HL-60/S4 treated with retinoic acid at 250 ng/mL for 4 days and 3 days (cell line): ENCODE data around the gene TGFBR3.
"Not testable (repeated sequence)": the region's sequence is repeated elsewhere in the genome, so short reads cannot be mapped to it uniquely, and the experiment has no call there.

Experiments
- in situ Hi-C: fragments of 300-500 bp; cut with MboI; formaldehyde crosslinking; loops from 2 replicates; pipeline ENCODE4 v1.7.0; 2022; ENCODE audit warnings: low sequenced_read_pairs

The TGFBR3 gene

DNA sequence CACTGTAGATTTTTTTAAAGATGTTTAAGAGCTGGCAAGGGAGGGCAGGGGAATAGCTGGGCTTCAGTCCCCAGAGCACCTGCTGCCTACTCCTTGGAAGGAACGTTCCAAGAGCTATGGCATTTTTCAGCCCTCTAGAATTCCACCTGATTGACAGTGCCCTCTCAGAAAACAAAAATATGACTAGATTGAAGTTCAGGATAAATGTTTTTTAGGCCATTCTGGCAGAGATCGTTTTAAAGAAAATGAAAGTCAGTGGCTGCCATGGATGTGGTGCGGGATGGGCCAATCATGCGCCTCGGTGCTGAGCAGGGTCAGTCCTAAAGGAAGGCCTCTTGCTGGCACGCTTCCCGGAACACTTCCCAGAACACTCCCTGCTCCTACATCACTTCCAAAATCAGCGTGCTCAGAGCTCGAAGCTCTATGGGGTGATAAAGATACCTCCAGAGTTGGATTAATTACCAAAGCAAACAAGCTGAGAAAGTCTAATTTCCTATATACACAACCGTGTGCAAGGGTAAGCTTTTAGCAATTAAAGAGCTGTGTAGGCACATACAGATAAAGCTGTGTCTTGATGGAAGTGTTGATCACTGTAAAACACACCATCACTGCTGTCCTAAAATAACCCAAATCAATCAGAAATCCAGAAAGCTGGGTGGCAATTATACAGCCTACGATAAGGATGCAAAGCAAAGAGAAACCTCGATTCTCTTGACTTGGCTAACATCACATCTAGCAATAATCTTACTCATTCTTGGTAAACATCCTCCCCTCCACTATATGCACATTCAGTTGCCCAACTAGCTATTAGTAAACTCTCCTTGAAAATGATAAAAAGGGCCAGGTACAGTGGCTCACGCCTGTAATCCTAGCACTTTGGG is 34.6 kb downstream of the TGFBR3 start:
- in situ Hi-C loops: no loop called here

DNA sequence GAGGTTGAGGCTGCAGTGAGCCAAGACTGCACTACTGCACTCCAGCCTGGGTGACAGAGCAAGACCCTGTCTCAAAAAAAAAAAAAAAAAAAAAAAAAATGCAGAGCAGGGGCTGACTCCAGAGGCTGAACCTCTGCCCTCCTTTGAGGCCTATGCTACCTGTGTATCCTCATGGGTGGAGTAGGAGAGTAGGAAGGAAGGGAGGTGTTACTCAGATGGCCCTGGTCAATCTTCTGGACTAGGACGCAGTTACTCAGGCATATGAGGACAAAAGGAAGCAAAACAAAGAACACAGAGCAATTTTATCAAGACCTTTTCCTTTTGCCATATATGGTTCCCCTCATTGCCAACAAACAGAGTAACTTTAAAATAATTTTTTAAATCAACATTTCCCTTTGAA is 35.2 kb downstream of the TGFBR3 start:
- in situ Hi-C loops: no loop called here

DNA sequence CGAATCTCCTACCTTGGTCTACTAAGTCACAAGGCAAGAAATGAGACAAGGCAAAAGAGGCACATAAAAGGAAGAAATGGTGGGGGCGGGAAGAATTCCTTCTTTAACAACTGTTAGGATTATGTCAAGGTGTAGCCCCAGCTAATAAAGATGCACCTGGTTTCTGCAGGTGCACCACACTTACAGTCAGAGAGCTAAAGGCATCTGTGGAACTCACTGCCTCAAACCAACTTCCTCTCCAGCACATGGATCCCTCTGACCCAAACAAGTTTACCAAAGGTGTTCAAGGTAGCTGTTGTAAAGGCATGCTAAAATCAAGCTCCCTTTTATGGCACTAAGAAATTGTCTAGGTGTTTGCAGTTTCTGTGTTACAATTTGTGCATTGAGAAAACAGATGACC is 38.1 kb downstream of the TGFBR3 start:
- in situ Hi-C loops: no loop called here

DNA sequence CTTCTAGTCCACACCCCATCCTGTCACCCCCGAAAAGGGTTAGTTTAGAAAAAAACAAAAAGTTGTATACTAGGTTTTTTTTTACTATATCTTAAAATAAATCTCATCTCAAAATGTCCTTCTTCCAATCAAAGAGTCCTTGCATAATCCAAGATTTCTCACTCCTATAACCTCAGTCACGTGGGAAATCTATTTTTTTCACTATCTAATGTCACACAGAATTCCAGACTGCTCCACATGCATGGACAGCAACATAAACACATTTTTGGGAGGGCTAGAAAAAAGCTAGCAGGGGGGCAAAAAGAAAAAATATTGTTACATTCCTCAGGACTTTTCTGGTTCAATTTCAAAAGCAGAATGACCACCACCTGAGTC is 39.3 kb downstream of the TGFBR3 start:
- in situ Hi-C loops: no loop called here

DNA sequence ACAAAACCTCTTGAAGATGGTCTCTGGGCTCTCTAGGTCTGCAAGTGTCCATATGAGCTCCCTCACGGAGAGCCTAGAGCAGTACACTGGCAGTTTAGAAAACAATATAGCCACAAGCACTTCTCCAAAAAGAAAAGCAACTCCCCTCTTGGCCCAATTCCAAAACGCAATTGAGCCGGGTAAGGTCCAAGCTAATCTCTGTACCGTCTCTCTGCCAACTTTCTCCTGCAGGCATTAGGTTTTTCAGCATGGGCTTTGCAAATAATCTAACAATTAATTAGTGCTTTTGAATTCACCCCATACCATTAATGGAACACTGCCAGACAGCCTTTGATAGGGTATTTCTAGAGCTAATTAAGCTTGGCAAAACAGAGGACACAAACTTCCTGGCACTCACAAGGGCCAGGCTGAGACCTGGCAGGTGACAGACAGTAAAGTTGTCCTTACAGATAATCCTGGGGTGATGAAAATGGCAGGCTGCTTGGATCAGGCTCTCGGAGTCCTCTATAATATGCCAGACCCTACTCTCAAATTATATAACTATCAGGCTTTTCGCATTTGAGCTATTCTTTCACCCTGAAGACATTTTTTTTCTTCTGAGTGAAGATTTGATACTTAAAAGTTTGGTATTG is 39.8 kb downstream of the TGFBR3 start:
- in situ Hi-C loops: no loop called here

DNA sequence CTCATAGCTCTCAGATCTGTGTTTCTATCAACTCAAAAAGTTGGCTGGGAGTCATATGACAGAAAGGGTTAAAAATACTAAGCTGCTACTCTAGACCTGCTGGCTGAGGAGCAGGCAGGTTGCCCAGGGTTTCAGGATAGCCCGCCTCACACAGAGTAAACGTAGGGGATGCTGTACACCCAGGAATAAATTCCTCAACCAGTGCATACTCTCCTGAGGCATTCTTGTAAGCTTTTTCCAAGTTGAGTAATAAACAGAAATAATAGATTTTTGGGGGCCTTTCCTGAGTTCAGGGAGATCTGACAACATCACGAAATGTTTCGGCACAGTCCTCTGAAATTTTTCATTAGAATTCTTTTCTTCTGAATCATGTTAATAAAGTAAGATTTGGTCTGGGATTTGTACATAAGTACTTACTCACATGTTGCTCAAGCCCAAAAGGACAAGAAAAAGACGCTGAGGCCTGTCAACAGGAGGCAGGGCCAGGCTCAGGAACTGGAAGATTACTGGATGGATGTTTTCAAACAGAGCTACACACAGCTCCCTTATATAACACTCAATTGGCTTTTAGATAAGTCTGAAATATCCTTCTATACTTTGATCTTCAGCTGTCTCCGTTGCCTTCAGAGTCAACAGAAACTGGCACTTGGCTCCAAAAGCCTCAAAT is 41.0 kb downstream of the TGFBR3 start:
- in situ Hi-C loops: no loop called here

DNA sequence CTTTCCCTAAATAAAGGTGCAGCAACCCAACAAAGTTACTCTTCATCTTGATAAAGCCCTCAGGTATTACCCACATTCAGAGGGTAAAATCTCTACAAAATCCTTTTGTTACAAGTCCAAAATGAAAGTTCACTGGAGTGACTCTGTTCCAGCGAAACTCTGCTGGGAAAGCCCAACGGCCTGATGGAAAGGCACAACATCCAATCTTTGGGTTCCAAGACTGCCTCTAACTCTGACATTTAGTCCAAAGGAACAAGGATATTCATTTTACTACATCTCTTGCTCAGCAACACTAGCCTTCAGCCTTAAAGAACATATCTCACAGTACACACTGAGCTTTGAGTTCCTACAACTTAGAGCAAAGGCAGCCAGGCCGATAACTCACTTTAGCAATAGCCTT is 42.1 kb downstream of the TGFBR3 start:
- in situ Hi-C loops: no loop called here

DNA sequence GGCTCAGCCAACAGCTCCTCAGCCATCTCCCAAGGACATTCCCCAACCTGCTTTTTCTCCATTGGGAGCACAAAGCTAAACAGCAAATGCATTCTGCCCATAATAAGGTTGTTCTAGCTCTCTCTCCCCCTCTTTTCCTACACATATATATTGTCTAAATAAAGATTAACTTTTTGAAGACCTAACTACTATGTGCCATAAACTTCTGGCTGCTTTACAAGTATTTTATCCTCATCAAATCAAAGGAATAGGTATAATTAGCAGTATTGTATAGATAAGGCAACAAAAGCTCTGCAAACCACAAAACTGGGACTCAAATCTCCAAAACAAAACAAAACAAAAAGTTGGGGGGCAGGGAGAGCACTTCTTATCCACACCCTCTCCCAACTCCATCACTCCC is 43.4 kb downstream of the TGFBR3 start:
- in situ Hi-C loops: no loop called here

DNA sequence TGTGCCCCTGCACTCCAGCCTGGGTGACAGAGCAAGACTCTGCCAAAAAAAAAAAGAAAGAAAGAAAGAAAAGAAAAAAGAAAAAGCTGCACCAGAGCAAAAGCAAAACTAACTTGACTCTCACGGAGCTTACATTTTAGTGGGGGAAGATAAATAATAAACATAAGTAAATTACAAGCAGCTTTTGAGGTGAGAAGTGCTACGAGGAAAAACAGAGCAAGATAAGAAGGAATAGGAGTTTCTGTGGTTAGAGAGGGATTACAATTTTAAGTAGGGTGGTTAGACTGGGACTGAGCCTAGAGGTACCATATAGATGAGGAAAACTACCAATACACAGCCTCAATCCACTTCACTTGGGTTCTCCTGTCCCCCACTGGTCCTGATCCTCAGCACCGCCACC is 43.9 kb downstream of the TGFBR3 start:
- in situ Hi-C loops: no loop called here

DNA sequence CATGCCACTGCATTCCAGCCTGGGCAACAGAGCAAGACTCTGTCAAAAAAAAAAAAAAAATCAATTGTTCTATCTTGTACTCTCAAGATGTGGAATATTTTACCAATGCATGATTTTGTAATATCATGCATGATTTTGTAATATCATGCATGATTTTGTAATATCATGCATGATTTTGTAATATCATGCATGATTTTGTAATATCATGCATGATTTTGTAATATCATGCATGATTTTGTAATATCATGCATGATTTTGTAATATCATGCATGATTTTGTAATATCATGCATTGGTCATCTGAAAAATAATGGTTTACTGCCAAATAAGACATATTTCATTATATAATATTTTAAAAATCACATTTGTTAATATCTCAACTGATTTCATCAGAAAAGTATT is 45.7 kb downstream of the TGFBR3 start:
- in situ Hi-C loops: not testable (repeated sequence)

DNA sequence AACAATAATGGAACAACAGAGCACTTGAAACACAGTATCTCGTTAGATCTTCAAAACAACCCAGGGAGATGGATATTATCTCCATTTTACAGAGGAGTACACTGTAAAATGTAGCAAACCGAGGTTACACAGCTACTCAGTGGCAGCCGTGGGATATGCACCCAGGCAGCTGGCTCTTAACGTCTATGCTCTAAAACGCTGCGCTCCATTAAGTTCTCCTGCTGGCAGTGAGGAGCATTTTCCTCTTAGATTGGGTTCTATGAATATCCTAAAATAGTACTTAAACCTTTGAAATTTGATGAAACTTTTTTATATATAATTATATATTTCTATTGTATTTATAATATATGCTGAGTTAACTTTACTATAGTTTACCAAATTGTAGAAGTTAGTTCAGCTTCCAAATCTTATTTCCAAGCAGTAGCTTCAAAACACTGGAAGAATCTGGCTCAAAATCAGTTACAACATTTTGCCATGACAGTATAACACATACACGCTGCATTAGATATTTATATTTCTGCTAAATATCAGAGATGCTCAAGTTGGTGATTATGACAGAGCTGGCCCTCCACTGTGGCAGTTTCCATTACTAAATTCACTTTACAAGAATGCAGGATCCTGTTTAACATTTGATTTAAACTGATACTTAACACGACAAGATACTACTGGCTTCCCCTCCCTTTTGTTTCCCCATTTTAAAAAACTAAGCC is 49.5 kb downstream of the TGFBR3 start:
- in situ Hi-C loops: no loop called here

DNA sequence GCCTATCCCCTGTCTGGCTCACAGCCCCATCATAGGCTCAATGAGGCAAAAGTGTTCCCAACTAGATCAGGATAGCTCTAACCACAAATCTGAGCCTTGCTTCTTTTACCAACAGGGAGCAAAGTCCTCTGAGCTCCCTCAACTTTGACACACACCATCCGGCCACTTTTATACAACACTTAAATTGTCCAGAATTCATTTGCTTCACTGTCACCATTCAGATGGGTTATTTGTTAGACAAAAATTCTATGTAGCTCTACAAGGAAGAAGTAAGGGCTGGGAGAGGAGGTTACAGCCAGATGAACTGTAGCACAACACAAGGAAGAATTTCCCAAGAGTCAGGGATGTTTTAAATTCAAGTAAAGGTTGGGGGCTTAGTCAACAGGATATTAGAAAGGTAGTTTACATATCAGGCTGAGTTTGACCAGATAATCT is 50.8 kb downstream of the TGFBR3 start:
- in situ Hi-C loops: no loop called here

DNA sequence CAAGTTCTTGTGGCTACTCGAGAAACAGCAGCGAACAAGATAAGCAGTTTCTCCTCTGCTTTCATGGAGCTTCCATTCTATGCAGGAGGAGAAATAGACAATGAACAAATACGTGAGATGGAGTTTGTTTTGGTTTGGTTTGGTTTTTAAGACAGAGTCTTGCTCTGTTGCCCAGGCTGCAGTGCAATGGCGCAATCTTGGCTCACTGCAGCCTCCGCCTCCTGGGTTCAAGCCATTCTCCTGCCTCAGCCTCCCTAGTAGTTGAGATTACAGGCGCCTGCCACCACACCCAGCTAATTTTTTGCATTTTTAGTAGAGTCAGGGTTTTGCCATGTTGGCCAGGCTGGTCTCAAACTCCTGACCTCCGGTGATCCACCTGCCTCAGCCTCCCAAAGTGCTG is 51.4 kb downstream of the TGFBR3 start:
- in situ Hi-C loops: not testable (repeated sequence)

DNA sequence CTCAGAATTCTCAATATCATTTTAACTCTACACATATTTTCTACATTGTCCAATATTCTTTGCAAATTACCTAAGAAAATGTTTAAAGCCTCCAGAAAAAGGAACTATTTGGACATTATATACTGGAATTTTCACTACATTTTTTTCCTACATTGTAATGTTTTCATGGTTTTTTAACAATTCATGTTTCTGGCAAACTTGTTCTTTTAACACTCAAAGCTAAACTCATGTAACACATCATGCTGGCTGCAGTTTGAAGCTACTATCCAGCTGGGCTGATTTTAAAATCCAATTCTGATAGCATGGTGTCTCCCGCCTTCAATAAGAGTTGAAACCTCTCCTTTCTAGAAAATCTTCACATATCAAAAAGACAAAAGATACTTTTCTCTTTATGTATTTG is 52.0 kb downstream of the TGFBR3 start:
- in situ Hi-C loops: no loop called here

DNA sequence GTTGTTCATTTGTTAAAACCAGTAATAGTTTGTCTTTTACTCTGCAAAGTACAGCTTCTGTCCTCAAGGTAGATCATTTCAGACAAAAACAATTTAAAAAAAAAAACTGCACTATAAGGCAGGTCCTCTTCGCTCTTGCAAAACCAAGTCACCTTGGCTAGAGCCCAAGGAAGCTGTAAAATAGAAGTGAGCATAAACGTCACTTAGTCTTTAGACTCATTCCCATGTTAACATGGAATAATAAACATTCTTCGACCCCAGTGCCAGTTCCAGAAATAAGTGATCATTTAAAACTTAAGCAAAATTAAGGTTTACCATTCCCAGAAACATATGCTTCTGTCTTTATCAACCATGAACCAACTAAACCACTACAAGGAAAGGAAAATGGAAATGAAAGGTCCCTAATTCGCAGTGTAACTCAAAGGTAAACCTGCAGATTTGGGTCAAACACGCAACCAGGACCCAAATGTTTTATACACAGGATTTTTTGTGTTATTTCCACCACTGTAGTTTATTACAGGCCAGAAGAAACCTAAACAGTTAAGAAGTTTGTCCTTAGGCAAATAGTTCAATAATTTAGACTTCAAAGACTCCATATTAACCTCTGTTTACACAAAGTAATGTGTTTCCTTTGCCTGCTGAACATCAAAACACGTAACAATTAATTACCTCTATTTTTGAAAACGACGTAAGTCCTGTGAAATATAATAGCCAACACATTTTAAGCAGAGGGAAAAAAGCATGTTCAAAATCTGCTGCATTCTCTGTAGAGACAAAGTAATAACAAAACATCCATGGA is 54.6 kb downstream of the TGFBR3 start:
- in situ Hi-C loops: no loop called here

DNA sequence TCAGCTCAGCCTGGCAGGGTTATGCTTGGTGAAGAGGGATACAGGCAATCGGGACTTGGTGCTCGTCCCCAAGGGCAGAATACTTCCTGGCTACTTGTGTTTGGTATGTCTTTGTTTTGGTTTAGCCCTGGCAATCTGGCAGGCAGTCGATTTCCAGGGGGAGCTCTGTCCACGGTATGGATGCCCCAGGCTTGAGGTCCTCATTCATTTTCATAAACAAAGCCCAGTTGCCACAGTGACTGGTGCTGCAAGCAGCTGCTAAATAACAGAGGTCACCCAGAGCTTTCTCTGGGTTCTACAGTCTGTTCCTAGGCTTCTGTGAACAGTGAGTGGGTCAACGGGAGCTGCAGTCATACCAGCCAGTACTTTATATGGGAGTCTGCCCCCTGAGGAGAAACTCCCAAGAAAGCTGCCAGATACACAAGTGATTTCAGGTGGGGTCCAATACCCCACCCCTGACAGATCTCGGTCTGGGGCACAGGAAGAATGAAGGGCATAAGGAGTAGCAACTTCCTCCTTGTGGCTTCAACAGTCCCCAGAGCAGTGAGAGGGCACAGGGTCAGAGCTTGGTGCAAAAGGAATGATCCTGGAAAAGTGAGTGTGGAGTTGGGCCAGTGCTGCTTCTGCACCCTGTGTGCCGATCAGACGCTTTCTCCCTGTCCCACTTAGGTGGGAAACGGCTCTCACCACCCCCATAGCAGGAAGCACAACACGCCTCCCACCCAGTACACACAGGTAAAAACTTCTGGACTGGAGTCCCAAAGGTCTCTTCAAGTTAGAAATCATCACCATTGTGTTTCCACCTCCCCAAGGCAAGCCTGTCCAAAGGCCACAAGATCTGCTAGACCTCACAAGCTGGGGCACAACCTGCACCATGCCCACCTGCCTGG is 55.5 kb downstream of the TGFBR3 start:
- in situ Hi-C loops: no loop called here

DNA sequence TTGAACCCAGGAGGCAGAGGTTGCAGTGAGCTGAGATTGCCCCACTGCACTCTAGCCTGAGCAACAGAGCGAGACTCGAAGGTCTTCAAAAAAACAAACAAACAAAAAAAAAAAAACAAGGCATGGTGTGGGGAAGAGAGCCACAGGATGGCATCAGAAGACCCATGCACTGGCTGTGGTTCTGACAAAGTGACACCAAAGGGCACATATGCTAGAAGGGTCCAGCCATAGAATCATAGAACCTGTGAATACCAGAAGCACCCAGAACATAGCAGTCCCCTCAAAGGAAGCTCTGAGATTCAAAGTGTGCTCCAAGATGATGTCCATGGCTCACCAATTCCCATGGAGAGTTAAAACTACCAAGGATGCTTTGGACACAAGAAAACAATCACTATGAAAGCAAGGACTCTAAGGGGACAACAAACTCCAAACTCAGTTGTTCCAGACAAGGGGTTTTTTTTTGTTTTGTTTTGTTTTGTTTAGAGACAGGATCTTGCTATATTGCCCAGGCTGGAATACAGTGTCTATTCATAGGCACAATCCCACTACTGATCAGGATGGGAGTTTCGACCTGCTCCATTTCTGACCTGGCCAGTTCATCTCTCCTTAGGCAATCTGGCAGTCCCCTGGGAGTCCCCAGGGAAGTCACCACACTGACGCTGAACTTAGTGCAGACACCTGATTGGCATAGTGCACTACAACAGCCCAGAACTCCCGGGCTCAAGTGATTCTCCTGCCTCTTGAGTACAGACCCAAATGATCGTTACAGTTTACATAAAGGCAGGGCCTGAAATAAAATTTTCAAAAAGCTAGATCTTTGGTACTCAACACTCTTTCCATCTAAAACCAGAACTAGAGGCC is 56.4 kb downstream of the TGFBR3 start:
- in situ Hi-C loops: no loop called here

DNA sequence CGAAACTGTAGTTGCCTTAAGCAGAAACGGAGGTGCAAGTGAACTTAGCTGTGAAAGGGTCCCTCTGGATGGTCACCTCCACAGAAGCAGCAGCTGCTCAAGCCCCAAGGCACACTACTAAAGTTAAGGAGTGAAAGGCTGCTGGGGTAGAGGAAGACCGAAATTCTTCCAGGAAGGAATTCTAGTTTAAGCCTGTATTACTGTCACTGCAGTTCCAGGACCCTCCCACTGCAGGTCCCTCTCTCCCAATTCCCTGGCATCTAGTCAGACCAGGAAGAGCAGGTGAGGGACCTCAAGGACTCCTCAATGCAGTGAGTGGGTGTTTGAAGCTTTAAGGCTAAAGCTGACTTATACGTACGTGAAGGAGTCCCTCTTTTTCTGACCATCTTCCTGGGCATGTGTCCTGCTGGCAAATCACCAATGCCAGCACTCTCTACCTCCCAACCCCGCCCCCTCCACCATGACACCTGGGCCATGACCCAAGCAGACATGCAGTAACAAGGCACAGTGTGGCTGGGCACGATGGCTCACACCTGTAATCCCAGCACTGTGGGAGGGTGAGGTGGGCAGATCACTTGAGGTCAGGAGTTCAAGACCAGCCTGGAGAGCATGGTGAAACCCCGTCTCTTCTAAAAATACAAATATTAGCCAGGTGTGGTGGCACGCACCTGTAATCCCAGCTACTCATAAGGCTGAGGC is 57.2 kb downstream of the TGFBR3 start:
- in situ Hi-C loops: no loop called here
